A549 (cell line): ENCODE data around the gene C11orf65. TPM values are rescaled to one million over a fixed set of nuclear protein-coding genes. Genes with fewer than 3 reads are reported as not detected.
"Not testable (repeated sequence)": the region's sequence is repeated elsewhere in the genome, so short reads cannot be mapped to it uniquely, and the experiment has no call there.

Source experiments
- ATAC-seq, 2 experiments: fragments of 200-7000 bp in 1 of 2; fragments of >200 bp in 1 of 2; cut with Nextera tagmentation in 1 of 2; cut with Tn5 transposase in 1 of 2; 3 replicates each; pipeline versions ENCODE4 v1.8.0 to v1.9.1; 2018 to 2020; ENCODE audit warnings: mild to moderate bottlenecking in 1 of 2, moderate library complexity in 1 of 2
- CTCF ChIA-PET: fragments of 300-600 bp; sonication (Branson Sonifier 250); formaldehyde crosslinking; extraction: SDS; loops from one replicate; lab custom pipeline; 2021; ENCODE audit warnings: antibody characterized with exemption, inconsistent platforms; lab: Yijun Ruan, JAX
- POLR2A ChIA-PET: fragments of 350-600 bp; formaldehyde crosslinking; extraction: SDS; loops from one replicate; lab custom pipeline; 2021; ENCODE audit warnings: antibody characterized with exemption, inconsistent platforms; lab: Yijun Ruan, JAX
- DNase-seq, 2 experiments: peaks; one replicate each; pipeline versions ENCODE4 v3.0.0 to v3.0.0-alpha.2; 2011 to 2016; ENCODE audit warnings: low read depth in 1 of 2, low spot score in 1 of 2
- FAIRE-seq: peaks from 2 replicates; lab custom pipeline; 2011; peaks lifted over from hg19 to GRCh38; lab: Jason Lieb, UNC
- H3K27ac ChIP-seq, 2 experiments: fragments of >200 bp; sonication (Bioruptor Twin); formaldehyde crosslinking; 3 replicates each; pipeline ENCODE4 v1.5.1; 2016 to 2017
- H3K4me1 ChIP-seq: fragments of >200 bp; sonication (Bioruptor Twin); formaldehyde crosslinking; 3 replicates; pipeline ENCODE4 v1.6.1; 2016
- H3K4me2 ChIP-seq: fragments of >200 bp; sonication (Bioruptor Twin); formaldehyde crosslinking; 3 replicates; pipeline ENCODE4 v1.6.1; 2016
- H3K4me3 ChIP-seq: fragments of >200 bp; sonication (Bioruptor Twin); formaldehyde crosslinking; 3 replicates; pipeline ENCODE4 v1.5.1; 2016
- H3K9me3 ChIP-seq: fragments of >200 bp; sonication (Bioruptor Twin); formaldehyde crosslinking; 3 replicates; pipeline ENCODE4 v1.6.1; 2016
- CBX2 ChIP-seq: fragments of 200-600 bp; sonication (generic); IDR thresholded peaks from 2 replicates; pipeline ENCODE4 v1.6.1; 2016; ENCODE audit warnings: low read depth, mild to moderate bottlenecking, borderline replicate concordance
- CHD2 ChIP-seq: fragments of 150-350 bp; IDR thresholded peaks from 2 replicates; pipeline ENCODE4 v1.6.1; 2014; ENCODE audit warnings: low read length; ENCODE audit not compliant: partially characterized antibody
- CHD4 ChIP-seq: fragments of 200-600 bp; sonication (generic); IDR thresholded peaks from 2 replicates; pipeline ENCODE4 v1.6.1; 2016; ENCODE audit warnings: antibody characterized with exemption, mild to moderate bottlenecking, borderline replicate concordance
- CTCF ChIP-seq: fragments of >200 bp; sonication (Bioruptor Twin); formaldehyde crosslinking; IDR thresholded peaks from 3 replicates; pipeline ENCODE4 v1.5.1; 2016
- EHF ChIP-seq: fragments of 250-450 bp; sonication (Bioruptor Pico); IDR thresholded peaks from 2 replicates; pipeline ENCODE4 v1.5.0; 2020; ENCODE audit warnings: mild to moderate bottlenecking
- ESRRA ChIP-seq: fragments of 150-350 bp; IDR thresholded peaks from 2 replicates; pipeline ENCODE4 v1.6.1; 2014; ENCODE audit warnings: mild to moderate bottlenecking, low read length, borderline replicate concordance
- FOXS1 ChIP-seq: fragments of 250-450 bp; sonication (Bioruptor Pico); IDR thresholded peaks from 2 replicates; pipeline ENCODE4 v1.5.0; 2020; ENCODE audit warnings: mild to moderate bottlenecking, moderate library complexity
- HOXB5 ChIP-seq: fragments of 250-450 bp; sonication (Bioruptor Pico); IDR thresholded peaks from 2 replicates; pipeline ENCODE4 v1.5.0; 2020; ENCODE audit warnings: mild to moderate bottlenecking, moderate library complexity
- KDM5A ChIP-seq: fragments of 200-600 bp; sonication (generic); IDR thresholded peaks from 2 replicates; pipeline ENCODE4 v1.6.1; 2016; ENCODE audit warnings: antibody characterized with exemption, mild to moderate bottlenecking
- NFE2L2 ChIP-seq: fragments of 150-350 bp; conservative IDR thresholded peaks from 2 replicates; pipeline ENCODE4 v1.6.1; 2014; ENCODE audit warnings: low read length
- PHF8 ChIP-seq: fragments of 200-600 bp; sonication (generic); IDR thresholded peaks from 2 replicates; pipeline ENCODE4 v1.6.1; 2016; ENCODE audit warnings: low read depth, mild to moderate bottlenecking, antibody characterized with exemption, moderate library complexity, borderline replicate concordance
- POLR2AphosphoS2 ChIP-seq: conservative IDR thresholded peaks from 2 replicates; pipeline ENCODE4 v1.6.1; 2012; ENCODE audit warnings: low read length, improper control_type of control experiment, inconsistent platforms
- RARB ChIP-seq: fragments of 250-450 bp; sonication (Bioruptor Pico); IDR thresholded peaks from 2 replicates; pipeline ENCODE4 v1.8.0; 2021; ENCODE audit warnings: mild to moderate bottlenecking, moderate library complexity
- RCOR1 ChIP-seq: fragments of 150-350 bp; IDR thresholded peaks from 2 replicates; pipeline ENCODE4 v1.6.1; 2014; ENCODE audit warnings: antibody characterized with exemption, low read length, low read depth
- RNF2 ChIP-seq: fragments of 200-600 bp; sonication (generic); IDR thresholded peaks from 2 replicates; pipeline ENCODE4 v1.6.1; 2016; ENCODE audit warnings: low read depth, mild to moderate bottlenecking, antibody characterized with exemption, moderate library complexity, borderline replicate concordance
- TFCP2L1 ChIP-seq: fragments of 250-450 bp; sonication (Bioruptor Pico); IDR thresholded peaks from 2 replicates; pipeline ENCODE4 v1.5.0; 2021; ENCODE audit warnings: mild to moderate bottlenecking
- USF2 ChIP-seq: fragments of 450-650 bp; IDR thresholded peaks from 2 replicates; pipeline ENCODE4 v1.6.1; 2014; ENCODE audit warnings: antibody characterized with exemption
- ZC3H11A ChIP-seq: fragments of 450-650 bp; IDR thresholded peaks from 2 replicates; pipeline ENCODE4 v1.6.1; 2014; ENCODE audit warnings: antibody characterized with exemption, mild to moderate bottlenecking
- ZNF302 ChIP-seq: fragments of 250-450 bp; sonication (Bioruptor Pico); IDR thresholded peaks from 2 replicates; pipeline ENCODE4 v1.9.0; 2021; ENCODE audit warnings: inconsistent platforms, mild to moderate bottlenecking, moderate library complexity
- WGBS: methylation state at CpG from one replicate; pipeline ENCODE4 v1.1.6; 2017; ENCODE audit errors: missing lambda C conversion rate; 5-methylcytosine and 5-hydroxymethylcytosine counted together
- polyA plus RNA-seq, 4 experiments: library from polyadenylated mRNA; depleted of rRNA in 3 of 4; stranded (reverse); fragments of >200 nt; fragmentation: RNase III in 1 of 4; extraction: RNeasy Plus Mini Kit Qiagen cat#74134 plus additional on column Dnase treatment in 1 of 4; gene quantifications; 2 replicates in 3 of 4; 3 replicates in 1 of 4; pipeline ENCODE4 v1.2.3, GENCODE V29; 2011 to 2017
- TF ChIP-seq, protein P1 (sequence below): IDR thresholded peaks from 2 replicates; pipeline ENCODE4 v1.6.1; 2012
- TF ChIP-seq, protein P2 (sequence below): fragments of 150-350 bp; IDR thresholded peaks from 2 replicates; pipeline ENCODE4 v1.6.1; 2014; ENCODE audit warnings: low read depth, mild to moderate bottlenecking, low read length
- TF ChIP-seq, protein P3 (sequence below): fragments of >200 bp; sonication (Bioruptor Twin); formaldehyde crosslinking; IDR thresholded peaks from 2 replicates; pipeline ENCODE4 v1.6.1; 2016

C11orf65 gene
- polyA plus RNA-seq, 2 of the 4 experiments (the other 2 are of a cell fraction) = 0.19 to 0.72 TPM

DNA sequence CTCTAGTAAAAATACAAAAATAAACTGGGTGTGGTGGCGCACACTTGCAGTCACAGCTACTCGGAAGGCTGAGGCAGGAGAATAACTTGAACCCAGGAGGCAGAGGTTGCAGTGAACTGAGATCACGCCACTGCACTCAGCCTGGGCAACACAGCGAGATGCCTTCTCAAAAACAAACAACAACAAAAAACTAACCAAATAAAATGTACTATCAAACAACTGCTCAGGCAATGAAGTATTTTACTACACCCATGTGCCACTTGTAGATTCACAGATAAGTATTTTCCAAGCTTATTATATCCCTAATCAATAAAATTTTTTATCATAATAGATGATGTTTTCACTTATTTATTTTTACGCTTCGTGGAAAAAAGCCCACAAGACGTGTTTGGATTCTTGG is 924 bp downstream of the C11orf65 start (continued):
- TF ChIP-seq CHD2 = no peak
- TF ChIP-seq, all 56 proteins: peak for 0

DNA sequence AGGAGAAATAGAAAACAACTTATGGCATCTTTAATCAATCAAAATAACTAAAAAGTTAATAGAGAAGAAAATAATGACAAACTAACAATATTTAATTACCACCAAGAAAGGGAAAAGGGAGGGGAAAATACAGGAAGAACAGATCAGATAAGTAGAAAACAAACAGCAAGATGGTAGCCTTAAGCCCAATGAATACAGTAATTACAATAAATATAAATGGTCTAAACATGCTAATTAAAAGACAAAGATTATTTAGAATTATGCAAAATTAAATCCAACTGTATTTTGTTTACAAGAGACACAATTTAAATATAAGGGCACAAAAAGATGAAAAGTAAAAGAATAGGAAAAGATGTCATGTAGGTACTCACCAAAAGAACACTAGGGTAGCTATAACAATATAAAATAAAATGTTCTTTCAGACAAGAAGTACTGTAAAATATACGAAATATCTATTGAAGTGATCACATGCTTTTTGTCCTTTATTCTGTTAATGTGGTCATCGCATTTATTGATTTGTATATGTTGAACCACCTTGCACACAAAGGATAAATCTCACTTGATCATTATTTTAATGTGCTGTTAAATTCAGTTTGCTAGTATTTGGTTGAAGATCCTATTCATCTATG is 14.0 kb downstream of the C11orf65 start:
- ChIA-PET POLR2A (no interaction called here), CTCF (no interaction called here)
- no peak overlapping the region for H3K4me3 ChIP-seq
- TF ChIP-seq NFE2L2 (no peak), USF2 (no peak), ESRRA (no peak), RARB (CRISPR knock-in tag) (no peak), CBX2 (no peak)
- H3K9me3 ChIP-seq = peaks cover 8% of the 10 kb centered on the region; the same call in 2 of the 3 replicates
- DNase-seq = no peak
- no peak for FAIRE-seq
- ATAC-seq = no peak
- H3K4me1 ChIP-seq = no peaks in the 10 kb centered on the region
- no peak overlapping the region for H3K4me2 ChIP-seq
- no peak overlapping the region for H3K27ac ChIP-seq
- WGBS = 63% methylated on average over 2 of the region's 2 CpGs

DNA sequence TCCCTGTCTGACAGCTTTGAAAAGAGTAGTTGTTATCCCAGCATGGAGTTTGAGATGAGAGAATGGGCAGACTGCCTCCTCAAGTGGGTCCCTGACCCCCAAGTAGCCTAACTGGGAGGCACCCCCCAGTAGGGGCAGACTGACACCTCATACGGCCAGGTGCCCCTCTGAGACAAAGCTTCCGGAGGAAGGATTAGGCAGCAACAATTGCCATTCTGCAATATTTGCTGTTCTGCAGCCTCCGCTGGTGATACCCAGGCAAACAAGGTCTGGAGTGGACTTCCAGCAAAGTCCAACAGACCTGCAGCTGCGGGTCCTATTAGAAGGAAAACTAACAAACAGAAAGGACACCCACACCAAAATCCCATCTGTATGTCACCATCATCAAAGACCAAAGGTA is 25.9 kb downstream of the C11orf65 start:
- not testable (repeated sequence) for FAIRE-seq

GRCh38 chr11:108436594-108436993 is 30.7 kb downstream of the C11orf65 start:
- DNase-seq = no peak
- no peak for TF ChIP-seq PHF8
- no peak for TF ChIP-seq FOXS1
- no peak for TF ChIP-seq CHD4
- TF ChIP-seq, protein P1, sequence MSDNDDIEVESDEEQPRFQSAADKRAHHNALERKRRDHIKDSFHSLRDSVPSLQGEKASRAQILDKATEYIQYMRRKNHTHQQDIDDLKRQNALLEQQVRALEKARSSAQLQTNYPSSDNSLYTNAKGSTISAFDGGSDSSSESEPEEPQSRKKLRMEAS = no peak
- no peak for TF ChIP-seq EHF (CRISPR knock-in tag)
- TF ChIP-seq TFCP2L1 = no peak
- Histone ChIP-seq H3K4me3 (no peak overlapping the region), H3K27ac (no peak overlapping the region), H3K4me2 (no peak overlapping the region), H3K4me1 (no peaks in the 10 kb centered on the region), H3K9me3 (peaks cover 9% of the 10 kb centered on the region; the same call in 2 of the 3 replicates)
- no peak for ATAC-seq
- WGBS = 63% methylated on average over 2 of the region's 2 CpGs
- ChIA-PET POLR2A (no interaction called here), CTCF (no interaction called here)
- FAIRE-seq = no peak

More for the DNA sequence above, 25.9 kb downstream of the C11orf65 start:
- H3K9me3 ChIP-seq, CTCF ChIA-PET, POLR2A ChIA-PET, H3K4me3 ChIP-seq, ATAC-seq, H3K4me2 ChIP-seq, DNase-seq, H3K4me1 ChIP-seq, H3K27ac ChIP-seq: not testable (repeated sequence)
- 14% methylated on average over 1 of the region's 4 CpGs for WGBS

DNA sequence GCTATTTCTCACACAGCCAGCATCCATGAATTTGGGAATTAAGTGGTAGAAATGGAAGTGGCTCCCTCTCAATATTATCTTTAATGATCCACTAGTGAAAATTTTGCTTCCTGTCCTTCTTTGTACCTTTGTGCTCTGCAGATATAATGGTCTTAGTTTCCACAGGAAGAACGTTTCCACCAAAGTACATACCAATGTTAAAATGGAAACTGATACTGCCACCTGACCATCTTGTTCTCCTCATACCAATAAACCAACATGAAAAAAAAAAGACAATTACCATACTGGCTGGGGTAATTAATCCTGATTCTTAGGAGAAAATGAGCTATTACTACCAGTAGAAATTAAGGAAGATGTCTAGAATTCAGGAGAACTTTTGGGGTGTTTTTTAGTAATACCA is 32.3 kb downstream of the C11orf65 start:
- DNase-seq (no peak), ATAC-seq (no peak), FAIRE-seq (no peak)
- H3K9me3 ChIP-seq = peaks cover 9% of the 10 kb centered on the region; the same call in 2 of the 3 replicates
- no peak overlapping the region for H3K4me2 ChIP-seq
- H3K4me3 ChIP-seq = no peak overlapping the region
- H3K27ac ChIP-seq = no peak overlapping the region
- WGBS = 20% methylated on average over 1 of the region's 1 CpG
- ChIA-PET CTCF (no interaction called here), POLR2A (no interaction called here)
- no peaks in the 10 kb centered on the region for H3K4me1 ChIP-seq
- TF ChIP-seq ZNF302 (no peak), POLR2AphosphoS2 (no peak), RNF2 (no peak), HOXB5 (CRISPR knock-in tag) (no peak), ZC3H11A (no peak), CTCF (no peak), FOXS1 (no peak), RCOR1 (no peak), CHD4 (no peak), ESRRA (no peak), KDM5A (no peak), PHF8 (no peak)
- TF ChIP-seq, protein P2, sequence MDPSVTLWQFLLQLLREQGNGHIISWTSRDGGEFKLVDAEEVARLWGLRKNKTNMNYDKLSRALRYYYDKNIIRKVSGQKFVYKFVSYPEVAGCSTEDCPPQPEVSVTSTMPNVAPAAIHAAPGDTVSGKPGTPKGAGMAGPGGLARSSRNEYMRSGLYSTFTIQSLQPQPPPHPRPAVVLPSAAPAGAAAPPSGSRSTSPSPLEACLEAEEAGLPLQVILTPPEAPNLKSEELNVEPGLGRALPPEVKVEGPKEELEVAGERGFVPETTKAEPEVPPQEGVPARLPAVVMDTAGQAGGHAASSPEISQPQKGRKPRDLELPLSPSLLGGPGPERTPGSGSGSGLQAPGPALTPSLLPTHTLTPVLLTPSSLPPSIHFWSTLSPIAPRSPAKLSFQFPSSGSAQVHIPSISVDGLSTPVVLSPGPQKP = no peak
- TF ChIP-seq, protein P3, sequence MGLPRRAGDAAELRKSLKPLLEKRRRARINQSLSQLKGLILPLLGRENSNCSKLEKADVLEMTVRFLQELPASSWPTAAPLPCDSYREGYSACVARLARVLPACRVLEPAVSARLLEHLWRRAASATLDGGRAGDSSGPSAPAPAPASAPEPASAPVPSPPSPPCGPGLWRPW = no peak
